OCI-LY7 (cell line): Measurements from ENCODE around the gene FGGY.

Source experiments
- CTCF ChIP-seq: fragments of 200-600 bp; sonication (generic); conservative IDR thresholded peaks from 2 replicates; pipeline ENCODE4 v1.5.1; 2014; ENCODE audit warnings: mild to moderate bottlenecking, antibody characterized with exemption, low read length, moderate library complexity, mixed read lengths
- EZH2phosphoT487 ChIP-seq: fragments of 200-600 bp; sonication (generic); IDR thresholded peaks from 2 replicates; pipeline ENCODE4 v1.6.1; 2018; ENCODE audit warnings: low read depth, borderline replicate concordance, mild to moderate bottlenecking, mixed run types, antibody characterized with exemption, low read length, moderate library complexity, mixed read lengths

GRCh38 chr1:59428828-59429227, 131.9 kb downstream of the FGGY start:
- TF ChIP-seq CTCF (no peak), EZH2phosphoT487 (no peak)
